Endothelial cell of umbilical vein (primary cell): ENCODE measurements around the gene RPRD1A. TPM values are rescaled to one million over a fixed set of nuclear protein-coding genes. Genes with fewer than 3 reads are reported as not detected.

Experiments used
- BruUV-seq: library from RNA; stranded (reverse); fragments of 400-500 nt; replicated peaks from 2 replicates; lab custom pipeline; 2021; lab: Mats Ljungman, UMichigan
- CTCF ChIA-PET: fragments of 300-600, 350-600 bp; sonication (Branson Sonifier 250); formaldehyde crosslinking; loops from one replicate; lab custom pipeline; 2021; ENCODE audit warnings: antibody characterized with exemption, inconsistent platforms; lab: Charles Lee
- POLR2A ChIA-PET: fragments of 300-600, 350-600 bp; sonication (Branson Sonifier 250); formaldehyde crosslinking; loops from one replicate; lab custom pipeline; 2021; ENCODE audit warnings: antibody characterized with exemption, inconsistent platforms; lab: Charles Lee
- DNase-seq: peaks from one replicate; pipeline ENCODE4 v3.0.0-alpha.2; 2011; ENCODE audit warnings: low read depth, low spot score
- FAIRE-seq: peaks from 2 replicates; lab custom pipeline; 2011; peaks lifted over from hg19 to GRCh38; lab: Jason Lieb, UNC
- H2AFZ ChIP-seq: 2 replicates; pipeline ENCODE4 v1.6.0; 2012; ENCODE audit warnings: low read depth, low read length, control low read depth, inconsistent platforms
- H3K27ac ChIP-seq: 2 replicates; pipeline ENCODE4 v1.5.1; 2011; ENCODE audit warnings: low read depth, mild to moderate bottlenecking, control low read depth, low read length, moderate library complexity; ENCODE audit not compliant: insufficient read depth
- H3K27me3 ChIP-seq, 2 experiments: 2 replicates each; pipeline versions ENCODE4 v1.6.0 to v1.6.1; 2011; ENCODE audit warnings: low read length in 2 of 2, mixed read lengths in 1 of 2; ENCODE audit not compliant: control insufficient read depth in 2 of 2, insufficient read depth in 2 of 2
- H3K36me3 ChIP-seq, 2 experiments: 2 replicates in 1 of 2; 3 replicates in 1 of 2; pipeline ENCODE4 v1.5.1; 2011; ENCODE audit warnings: low read length in 2 of 2, mild to moderate bottlenecking in 1 of 2, moderate library complexity in 1 of 2; ENCODE audit not compliant: control insufficient read depth in 2 of 2, insufficient read depth in 2 of 2; ENCODE audit errors: extremely low read depth in 1 of 2
- H3K4me1 ChIP-seq: 3 replicates; pipeline ENCODE4 v1.5.1; 2011; ENCODE audit warnings: mild to moderate bottlenecking, low read length; ENCODE audit not compliant: control insufficient read depth, insufficient read depth; ENCODE audit errors: extremely low read depth
- H3K4me2 ChIP-seq: 2 replicates; pipeline ENCODE4 v1.6.1; 2011; ENCODE audit warnings: low read length, control low read depth, mixed read lengths; ENCODE audit not compliant: insufficient read depth
- H3K4me3 ChIP-seq, 3 experiments: fragments of 200-600 bp in 1 of 3; sonication (generic), shearing (Covaris generic) in 1 of 3; replicated peaks in 1 of 3; 2 replicates each; pipeline ENCODE4 v1.5.1; 2011 to 2016; ENCODE audit warnings: control low read depth in 3 of 3, low read length in 3 of 3, mild to moderate bottlenecking in 2 of 3, inconsistent platforms in 1 of 3, low read depth in 1 of 3, moderate library complexity in 1 of 3; ENCODE audit not compliant: insufficient read depth in 1 of 3
- H3K79me2 ChIP-seq: 2 replicates; pipeline ENCODE4 v1.6.0; 2012; ENCODE audit warnings: low read length, inconsistent platforms; ENCODE audit not compliant: control insufficient read depth, insufficient read depth
- H3K9ac ChIP-seq: replicated peaks from 2 replicates; pipeline ENCODE3; 2011; ENCODE audit warnings: low read length, control low read depth; ENCODE audit not compliant: insufficient read depth; ENCODE audit errors: extremely low read depth
- H3K9me1 ChIP-seq: replicated peaks from 3 replicates; pipeline ENCODE4 v1.6.0; 2011; ENCODE audit warnings: mild to moderate bottlenecking, low read length; ENCODE audit not compliant: control insufficient read depth, insufficient read depth; ENCODE audit errors: extremely low read depth
- H3K9me3 ChIP-seq: replicated peaks from 2 replicates; pipeline ENCODE4 v1.5.1; 2012; ENCODE audit warnings: low read length, inconsistent platforms; ENCODE audit not compliant: control insufficient read depth, insufficient read depth
- H4K20me1 ChIP-seq: replicated peaks from 2 replicates; pipeline ENCODE3; 2011; ENCODE audit warnings: mild to moderate bottlenecking, low read length; ENCODE audit not compliant: control insufficient read depth, insufficient read depth; ENCODE audit errors: extremely low read depth
- EZH2 ChIP-seq: IDR thresholded peaks from 2 replicates; pipeline ENCODE4 v1.6.1; 2012; ENCODE audit warnings: borderline replicate concordance, low read depth, mild to moderate bottlenecking, moderate library complexity, low read length, inconsistent platforms; ENCODE audit not compliant: severe bottlenecking
- FOS ChIP-seq: IDR thresholded peaks from 2 replicates; pipeline ENCODE4 v1.6.1; 2011; ENCODE audit warnings: mild to moderate bottlenecking, low read length, moderate library complexity, borderline replicate concordance; ENCODE audit not compliant: insufficient read depth
- GATA2 ChIP-seq: IDR thresholded peaks from 2 replicates; pipeline ENCODE4 v1.7.0; 2011; ENCODE audit warnings: low read depth, mild to moderate bottlenecking, moderate library complexity, mixed read lengths, low read length; ENCODE audit not compliant: insufficient read length, insufficient read depth
- JUN ChIP-seq: IDR thresholded peaks from 2 replicates; pipeline ENCODE4 v1.6.1; 2011; ENCODE audit warnings: borderline replicate concordance, low read depth; ENCODE audit not compliant: insufficient read length, insufficient read depth
- MAX ChIP-seq: IDR thresholded peaks from 2 replicates; pipeline ENCODE4 v1.6.1; 2011; ENCODE audit not compliant: insufficient read depth, insufficient read length
- MYC ChIP-seq: IDR thresholded peaks from one replicate; pipeline ENCODE4 v1.6.1; 2011; ENCODE audit warnings: mild to moderate bottlenecking, low read depth, low read length
- POLR2A ChIP-seq: IDR thresholded peaks from 2 replicates; pipeline ENCODE4 v1.6.1; 2012; ENCODE audit warnings: low read depth, mild to moderate bottlenecking, control low read depth, low read length
- POLR2AphosphoS5 ChIP-seq: IDR thresholded peaks from 2 replicates; pipeline ENCODE4 v1.6.1; 2012; ENCODE audit warnings: low read depth, mild to moderate bottlenecking, control low read depth, low read length, moderate library complexity; ENCODE audit not compliant: insufficient read depth
- dilution Hi-C: fragments of 300-500 bp; cut with MboI; formaldehyde crosslinking; loops from one replicate; pipeline ENCODE4 v1.15.0; 2019; ENCODE audit warnings: low sequenced_read_pairs; ENCODE audit not compliant: extremely low pct_ligation_motif_present
- intact Hi-C: fragments of 100-400 bp; cut with micrococcal nuclease; formaldehyde crosslinking; loops from one replicate; pipeline ENCODE4 v1.10.0; 2022
- polyA plus RNA-seq, 4 experiments: library from polyadenylated mRNA; depleted of rRNA in 3 of 4; stranded (reverse) in 3 of 4; unstranded in 1 of 4; fragments of >200 nt; gene quantifications; 2 replicates each; pipeline versions ENCODE4 v1.2.1 to v1.2.3, GENCODE V29; 2011 to 2012; ENCODE audit warnings: missing spikeins in 1 of 4
- total RNA-seq: library from RNA; stranded (reverse); gene quantifications from 2 replicates; pipeline ENCODE4 v1.2.3, GENCODE V29; 2021
- TF ChIP-seq, protein P1 (sequence below), 2 donors: IDR thresholded peaks; 1 replicate in 1 of 2; 2 replicates in 1 of 2; pipeline ENCODE4 v1.5.1; 2011; ENCODE audit warnings: low read length in 2 of 2, mild to moderate bottlenecking in 2 of 2, moderate library complexity in 2 of 2, control low read depth in 1 of 2, inconsistent platforms in 1 of 2, low read depth in 1 of 2; ENCODE audit not compliant: insufficient read depth in 1 of 2; ENCODE audit errors: extremely low read depth in 1 of 2

Gene RPRD1A
- total and polyA plus RNA-seq, 2 donors (not counting 3 experiments of a cell fraction or from before 2014, with no cell fraction given), result 13.5 to 50.7 TPM

DNA sequence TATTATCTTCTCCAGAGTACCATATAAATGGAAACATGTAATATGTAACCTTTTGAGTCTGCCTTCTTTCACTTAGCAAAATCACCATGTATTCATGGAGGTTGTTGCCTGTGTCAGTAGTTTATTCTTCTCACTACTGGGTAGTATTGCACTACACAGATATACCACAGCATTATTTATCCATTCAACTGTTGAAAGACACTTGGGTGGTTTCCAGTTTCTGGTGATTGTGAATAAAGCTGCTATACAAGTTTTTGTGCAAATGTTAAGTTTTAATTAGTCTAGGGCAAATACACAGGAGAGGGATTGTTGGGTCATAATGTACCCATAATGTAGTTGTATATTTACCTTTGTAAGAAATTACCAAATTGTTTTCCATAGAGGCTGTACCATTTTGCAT is 29.6 kb upstream of the RPRD1A start:
- intact Hi-C loops, result loop anchor here (1.0 to 10.0 kb wide), 9 partner anchors 32 to 712 kb away; partner anchors contain the start of genes ELP2 and SLC39A6
- Histone ChIP-seq H3K27ac (no peak overlapping the region), H3K9me1 (no peaks in the 10 kb centered on the region), H3K36me3 (no peaks in the 10 kb centered on the region), H2AFZ (no peak overlapping the region), H4K20me1 (no peaks in the 10 kb centered on the region), H3K9ac (no peak overlapping the region), H3K27me3 (peaks cover 15 to 16% of the 10 kb centered on the region in 2 experiments), H3K4me3 (no peak overlapping the region), H3K4me2 (no peak overlapping the region), H3K9me3 (no peaks in the 10 kb centered on the region), H3K4me1 (no peaks in the 10 kb centered on the region), H3K79me2 (no peaks in the 10 kb centered on the region)
- no TSS peak for BruUV-seq
- TF ChIP-seq EZH2 (no peak), POLR2AphosphoS5 (no peak), MAX (no peak), GATA2 (no peak), POLR2A (no peak), JUN (no peak), FOS (no peak), MYC (no peak)
- TF ChIP-seq, protein P1, sequence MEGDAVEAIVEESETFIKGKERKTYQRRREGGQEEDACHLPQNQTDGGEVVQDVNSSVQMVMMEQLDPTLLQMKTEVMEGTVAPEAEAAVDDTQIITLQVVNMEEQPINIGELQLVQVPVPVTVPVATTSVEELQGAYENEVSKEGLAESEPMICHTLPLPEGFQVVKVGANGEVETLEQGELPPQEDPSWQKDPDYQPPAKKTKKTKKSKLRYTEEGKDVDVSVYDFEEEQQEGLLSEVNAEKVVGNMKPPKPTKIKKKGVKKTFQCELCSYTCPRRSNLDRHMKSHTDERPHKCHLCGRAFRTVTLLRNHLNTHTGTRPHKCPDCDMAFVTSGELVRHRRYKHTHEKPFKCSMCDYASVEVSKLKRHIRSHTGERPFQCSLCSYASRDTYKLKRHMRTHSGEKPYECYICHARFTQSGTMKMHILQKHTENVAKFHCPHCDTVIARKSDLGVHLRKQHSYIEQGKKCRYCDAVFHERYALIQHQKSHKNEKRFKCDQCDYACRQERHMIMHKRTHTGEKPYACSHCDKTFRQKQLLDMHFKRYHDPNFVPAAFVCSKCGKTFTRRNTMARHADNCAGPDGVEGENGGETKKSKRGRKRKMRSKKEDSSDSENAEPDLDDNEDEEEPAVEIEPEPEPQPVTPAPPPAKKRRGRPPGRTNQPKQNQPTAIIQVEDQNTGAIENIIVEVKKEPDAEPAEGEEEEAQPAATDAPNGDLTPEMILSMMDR (IDR thresholded peaks at IDR 0.05; ENCODE audit: extremely low read depth in 1 of 2, insufficient read depth in 1 of 2, low read depth in 1 of 2, low read length in 2 of 2), result no peak
- DNase-seq (no peak), FAIRE-seq (no peak)
- ChIA-PET CTCF (interaction anchor here (1.0 to 7.1 kb wide), 3 partner anchors 79 to 474 kb away, joined by 3 to 386 read pairs (median 5); no protein-coding TSS in a partner anchor), POLR2A (interaction anchor here (0.6 kb wide), 1 partner anchor 27 kb away, joined by 4 read pairs; no protein-coding TSS in a partner anchor)
- dilution Hi-C loops, result no loop called here
